ENCODE measurements around the gene UBN2.
"Not testable (repeated sequence)": the region's sequence is repeated elsewhere in the genome, so short reads cannot be mapped to it uniquely, and the experiment has no call there.

- TF ChIP-seq ELF4 (IDR thresholded peaks at IDR 0.05); FOXM1 (IDR thresholded peaks at IDR 0.05; ENCODE audit: borderline replicate concordance): not testable (repeated sequence)
Observed at GRCh38 chr7:139226988-139227488, 4.0 kb upstream of the UBN2 start.
